CD4-positive, alpha-beta T cell treated with Interleukin-2 at 100 ng/mL for 4 hours (primary cell): ENCODE measurements around the gene SOAT1.
"Not testable (repeated sequence)": the region's sequence is repeated elsewhere in the genome, so short reads cannot be mapped to it uniquely, and the experiment has no call there.

ENCODE experiments used
- DNase-seq: peaks from one replicate; pipeline ENCODE4 v3.0.0-alpha.2; 2020; ENCODE audit warnings: low spot score

Gene SOAT1

DNA sequence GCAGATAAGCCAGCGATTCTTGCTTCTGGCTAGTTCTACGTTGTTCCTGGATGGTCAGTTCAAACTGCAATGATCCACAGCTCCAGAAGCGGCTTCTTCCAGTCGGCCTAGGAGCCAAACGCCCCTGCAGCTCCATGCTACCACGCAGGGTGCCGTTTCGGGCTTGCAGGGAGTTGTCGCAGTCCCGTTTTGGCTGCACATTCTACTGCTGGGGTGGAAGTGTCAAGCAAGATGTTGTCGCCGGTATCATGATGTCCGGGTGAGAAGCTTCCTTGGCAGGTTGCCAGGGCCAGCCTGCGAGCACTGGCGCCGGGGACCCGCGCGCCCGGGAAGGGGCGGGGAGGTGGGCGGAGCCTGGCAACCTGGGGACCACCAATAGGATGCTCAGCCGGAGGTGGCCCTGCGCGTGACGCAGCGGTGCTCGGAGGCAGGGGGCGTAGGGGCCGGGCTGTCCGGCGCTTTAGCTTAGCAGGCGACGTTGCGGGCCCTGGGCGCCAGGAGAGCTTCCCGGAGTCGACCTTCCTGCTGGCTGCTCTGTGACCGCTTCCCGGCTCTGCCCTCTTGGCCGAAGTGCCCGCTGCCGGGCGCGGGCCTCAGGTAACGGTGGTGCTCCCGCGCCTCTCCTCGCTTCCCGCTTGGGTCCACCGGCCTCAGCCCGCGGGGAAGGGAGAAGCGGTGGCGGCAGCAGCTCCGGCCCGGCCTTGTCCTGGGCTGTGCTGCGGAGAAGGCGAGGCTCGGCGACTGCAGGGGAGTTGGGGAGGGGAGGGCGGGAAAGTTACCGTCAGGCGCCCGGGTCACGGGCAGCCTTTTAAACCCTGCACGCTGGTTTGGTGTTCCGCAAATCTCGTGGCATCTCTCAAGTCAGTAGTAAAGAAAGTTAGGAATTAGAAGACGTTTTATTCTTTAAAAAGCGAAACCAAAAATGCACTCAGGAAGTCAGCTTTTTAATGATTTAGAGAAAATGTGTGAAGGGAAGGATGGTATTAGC is at the start of gene SOAT1:
SOAT1 (plus strand) TSS at position 458 of the 988 bp plus-strand sequence. CDS start 8,888 bp downstream, outside the sequence.
- DNase-seq: peak; percentile 94

DNA sequence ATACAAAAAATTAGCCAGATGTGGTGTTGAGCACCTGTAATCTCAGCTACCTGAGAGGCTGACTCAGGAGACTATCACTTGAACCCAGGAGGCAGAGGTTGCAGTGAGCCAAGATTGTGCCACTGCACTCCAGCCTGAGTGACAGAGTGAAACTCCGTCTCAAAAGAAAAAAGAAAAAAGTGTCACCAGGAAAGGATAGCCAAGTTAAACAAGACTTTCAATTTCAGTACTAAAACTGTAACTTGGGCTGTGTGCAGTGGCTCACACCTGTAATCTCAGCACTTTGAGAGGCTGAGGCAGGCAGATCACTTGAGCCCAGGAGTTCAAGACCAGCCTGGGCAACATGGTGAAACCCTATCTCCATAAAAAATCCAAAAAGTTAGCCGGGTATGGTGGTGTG is 48.2 kb upstream of the SOAT1 start:
- DNase-seq: not testable (repeated sequence)

DNA sequence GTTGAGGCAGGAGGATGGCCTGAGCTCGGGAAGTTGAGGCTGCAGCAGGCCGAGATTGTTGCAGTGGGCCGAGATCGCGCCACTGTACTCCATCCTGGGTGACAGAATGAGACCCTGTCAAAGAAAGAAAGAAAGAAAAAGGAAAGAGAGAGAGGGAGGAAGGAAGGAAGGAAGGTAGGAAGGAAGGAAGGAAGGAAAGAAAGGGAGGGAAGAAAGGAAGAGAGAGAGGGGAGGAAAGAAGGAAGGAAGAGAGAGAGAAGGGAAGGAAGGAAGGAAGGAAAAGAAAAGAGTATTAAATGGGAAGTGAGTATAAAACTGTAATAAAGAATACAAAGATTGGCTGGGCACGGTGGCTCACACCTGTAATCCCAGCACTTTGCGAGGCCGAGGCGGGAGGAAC is 45.7 kb upstream of the SOAT1 start:
- DNase-seq: no peak

DNA sequence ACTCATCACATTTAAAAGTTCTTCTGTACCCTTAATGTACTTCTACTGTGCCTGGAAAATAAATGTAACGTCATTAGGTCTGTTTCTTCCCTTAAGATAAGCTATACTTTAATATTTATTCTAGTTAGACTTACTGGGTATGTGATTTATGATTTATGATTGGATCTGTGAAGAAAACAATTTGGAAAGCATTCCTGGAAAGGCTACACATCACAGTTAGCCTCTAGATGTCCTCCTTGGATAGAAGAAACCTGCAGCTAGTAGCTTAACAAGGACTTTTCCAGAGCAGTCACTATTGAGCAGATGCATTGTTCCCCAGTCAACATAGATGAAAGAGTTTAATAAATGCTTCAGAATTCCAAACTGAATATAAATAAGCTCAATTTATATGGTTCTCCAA is 41.9 kb upstream of the SOAT1 start:
- DNase-seq: peak; percentile 35

DNA sequence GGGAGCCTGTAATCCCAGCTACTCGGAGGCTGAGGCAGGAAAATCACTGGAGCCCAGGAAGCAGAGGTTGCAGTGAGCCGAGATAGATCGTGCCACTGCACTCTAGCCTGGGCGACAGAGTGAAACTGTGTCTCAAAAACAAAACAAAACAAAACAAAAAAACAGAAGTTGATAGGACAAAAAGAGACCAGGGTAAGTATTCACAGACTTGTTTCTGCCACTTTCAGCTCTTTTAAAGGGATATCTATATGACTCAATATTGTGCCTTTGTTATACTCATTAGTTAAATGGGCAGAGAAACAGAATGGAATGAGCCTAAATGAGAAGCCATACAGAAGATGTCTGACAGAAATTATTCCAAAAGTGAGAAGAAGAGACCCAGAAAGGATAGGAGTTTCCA is 41.0 kb upstream of the SOAT1 start:
- no peak for DNase-seq

DNA sequence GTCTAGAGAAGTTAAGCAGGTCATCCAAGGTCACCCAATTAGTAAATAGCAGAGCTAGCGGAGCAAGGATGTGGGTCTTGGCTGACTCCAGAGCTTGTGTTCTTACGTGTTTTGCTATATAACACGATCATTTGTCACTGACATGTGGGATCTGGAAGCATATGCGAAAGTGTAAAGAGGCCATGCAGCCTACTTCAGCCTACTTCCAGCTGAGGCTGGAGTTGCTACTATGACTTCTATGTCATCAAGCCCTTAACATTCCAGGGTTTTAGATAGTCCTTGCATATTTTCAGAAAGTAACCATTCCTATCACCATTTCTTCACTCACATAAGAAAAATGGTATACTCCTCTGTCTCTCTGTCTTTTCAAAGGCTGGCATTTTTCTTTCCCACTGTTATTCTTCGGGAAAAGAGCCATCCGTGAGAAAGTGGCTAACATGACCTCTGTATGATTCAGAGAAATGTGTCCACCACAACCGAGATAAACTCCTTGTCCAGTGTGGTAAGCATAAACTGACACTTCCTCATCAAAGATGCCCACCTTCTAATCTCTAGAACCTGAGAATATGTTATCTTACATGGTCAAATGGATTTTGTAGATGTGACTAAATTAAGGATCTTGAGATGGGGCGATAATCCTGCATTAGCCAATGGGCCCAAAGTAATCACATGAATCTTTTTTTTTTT is 40.2 kb upstream of the SOAT1 start:
- no peak for DNase-seq

DNA sequence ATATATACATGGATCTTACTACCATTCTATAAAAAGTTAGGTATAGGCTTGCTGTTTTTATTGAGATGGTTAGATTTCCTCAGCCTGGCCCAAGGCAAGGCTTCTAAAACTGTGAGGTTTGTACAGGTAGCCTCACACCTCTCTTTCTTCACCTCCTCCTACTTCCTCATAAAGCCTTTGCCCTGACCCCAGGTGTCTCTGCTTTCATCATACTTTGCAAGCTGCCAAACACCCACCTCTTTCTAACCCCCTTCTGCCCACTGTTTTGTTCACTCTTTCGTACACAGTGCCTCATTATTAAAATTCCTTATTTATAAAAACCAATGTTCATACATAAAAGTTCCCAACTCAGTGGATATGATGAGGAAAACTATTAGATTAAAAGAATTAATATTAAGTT is 31.4 kb upstream of the SOAT1 start:
- DNase-seq: no peak

DNA sequence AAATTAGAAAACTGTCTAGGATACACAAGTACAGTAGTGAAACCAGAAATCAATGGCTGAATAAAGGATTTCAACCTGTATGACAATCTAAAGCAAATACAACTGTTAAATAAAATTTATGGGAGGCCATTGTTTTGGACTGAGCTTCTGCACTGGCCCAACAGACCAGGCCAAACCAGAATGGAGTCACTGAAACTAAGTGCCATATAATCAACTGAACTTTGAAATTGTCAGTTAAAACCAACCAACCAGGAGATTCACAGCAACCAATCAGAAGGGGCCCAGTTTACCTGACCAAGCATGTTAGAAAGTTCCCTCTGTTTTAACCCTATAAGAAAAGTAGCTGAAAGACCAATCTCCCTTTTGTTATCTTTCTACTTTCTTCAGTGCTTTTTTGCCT is 30.5 kb upstream of the SOAT1 start:
- no peak for DNase-seq

DNA sequence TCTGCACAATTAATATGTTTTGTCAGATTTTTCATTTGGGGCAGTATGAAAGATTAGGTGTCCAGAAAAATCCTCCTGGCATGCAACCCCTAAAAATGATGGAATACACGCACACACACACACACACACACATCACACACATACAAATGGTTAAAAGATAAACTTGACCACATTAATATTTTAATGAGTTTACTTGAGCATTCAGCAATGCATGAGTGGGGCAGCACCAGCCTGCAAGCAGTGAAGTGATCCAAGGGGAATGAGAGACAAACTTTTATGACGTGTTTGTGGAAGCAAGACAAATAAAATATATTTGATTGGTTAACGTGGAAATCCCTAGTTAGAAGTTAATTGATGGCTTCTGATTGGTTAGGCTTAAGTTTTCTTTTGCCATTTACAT is 29.1 kb upstream of the SOAT1 start:
- DNase-seq: no peak

DNA sequence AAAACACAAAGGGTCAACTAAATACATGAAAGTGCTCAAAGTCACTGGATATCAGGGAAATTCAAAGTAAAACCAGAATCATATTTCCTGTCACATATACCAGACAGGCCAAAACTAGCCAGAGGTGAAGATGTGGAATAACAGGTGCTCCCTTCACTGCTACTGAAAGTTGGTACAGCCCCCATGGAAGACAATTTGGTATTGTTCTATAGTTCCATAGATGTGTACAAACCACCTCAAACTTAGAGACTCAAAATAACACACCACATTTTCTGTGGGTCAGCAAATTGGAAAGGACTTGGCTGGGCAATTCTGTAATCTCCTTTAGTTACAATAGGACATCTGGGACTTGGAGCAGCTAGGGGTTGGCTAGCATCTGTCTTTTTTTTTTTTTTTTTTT is 24.5 kb upstream of the SOAT1 start:
- DNase-seq: no peak

DNA sequence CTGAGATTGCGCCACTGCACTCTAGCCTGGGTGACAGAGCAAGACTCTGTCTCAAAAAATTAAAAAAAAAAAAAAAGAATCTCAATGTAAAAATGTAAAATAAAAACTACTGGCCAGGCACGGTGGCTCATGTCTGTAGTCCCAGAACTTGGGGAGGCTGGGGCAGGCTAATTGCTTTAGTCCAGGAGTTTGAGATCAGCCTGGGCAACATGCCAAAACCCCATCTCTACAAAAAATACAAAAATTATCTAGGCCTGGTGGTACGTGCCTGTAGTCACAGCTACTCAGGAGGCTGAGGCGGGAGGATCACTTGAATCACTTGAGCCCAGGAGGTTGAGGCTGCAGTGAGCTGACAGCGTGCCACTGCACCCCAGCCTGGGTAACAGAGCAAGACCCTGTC is 19.2 kb upstream of the SOAT1 start:
- DNase-seq: not testable (repeated sequence)

DNA sequence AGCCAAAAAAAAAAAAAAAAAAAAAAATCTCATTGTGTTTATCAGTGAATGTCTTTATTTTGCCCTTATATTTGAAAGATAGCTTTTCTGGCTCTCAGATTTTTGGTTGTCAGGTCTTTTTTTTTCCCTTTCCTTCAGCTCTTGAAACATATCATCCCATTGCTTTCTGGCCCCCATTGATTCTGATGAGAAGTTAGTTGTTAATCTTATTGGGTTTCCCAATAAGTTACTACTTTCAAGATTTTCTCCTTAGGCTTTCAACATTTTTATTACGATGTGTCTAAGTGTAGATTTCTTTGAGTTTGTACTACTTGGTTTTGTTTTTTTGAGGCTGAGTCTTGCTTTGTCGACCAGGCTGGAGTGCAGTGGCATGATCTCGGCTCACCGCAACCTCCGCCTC is 14.7 kb upstream of the SOAT1 start:
- no peak for DNase-seq

DNA sequence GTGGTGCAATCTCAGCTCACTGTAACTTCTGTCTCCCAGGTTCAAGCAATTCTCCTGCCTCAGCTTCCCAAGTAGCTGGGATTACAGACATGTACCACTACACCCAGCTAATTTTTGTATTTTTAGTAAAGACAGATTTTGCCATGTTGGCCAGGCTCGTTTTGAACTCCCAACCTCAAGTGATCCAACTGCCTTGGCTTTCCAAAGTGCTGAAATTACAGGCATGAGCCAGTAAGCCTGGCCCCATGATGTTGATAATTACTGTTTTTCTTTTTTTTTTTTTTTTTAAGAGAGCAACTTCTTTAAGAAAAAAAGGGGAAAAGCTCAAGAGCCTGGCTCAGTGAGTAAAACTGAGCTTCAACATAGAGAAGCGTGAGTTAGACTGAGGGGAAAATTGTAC is 9.6 kb upstream of the SOAT1 start:
- no peak for DNase-seq

DNA sequence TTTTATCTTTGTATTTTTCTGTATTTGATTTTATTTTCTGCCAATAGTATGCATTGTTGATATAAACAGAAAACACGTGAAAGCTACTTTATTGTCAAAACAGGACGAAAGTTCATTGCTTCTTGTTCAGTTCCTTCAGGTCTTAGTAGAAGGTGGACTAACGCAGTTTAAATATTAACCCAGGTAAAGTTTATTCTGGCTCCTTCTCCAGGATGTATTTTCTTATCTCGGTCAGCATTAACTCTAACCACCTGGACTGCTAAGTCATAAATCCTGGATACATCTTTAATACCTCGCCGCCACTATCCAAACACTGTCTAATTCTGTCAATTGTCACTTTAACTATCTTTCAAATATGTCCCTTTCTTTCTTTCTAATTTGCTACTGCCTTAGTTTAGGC is 5.7 kb upstream of the SOAT1 start:
- no peak for DNase-seq

DNA sequence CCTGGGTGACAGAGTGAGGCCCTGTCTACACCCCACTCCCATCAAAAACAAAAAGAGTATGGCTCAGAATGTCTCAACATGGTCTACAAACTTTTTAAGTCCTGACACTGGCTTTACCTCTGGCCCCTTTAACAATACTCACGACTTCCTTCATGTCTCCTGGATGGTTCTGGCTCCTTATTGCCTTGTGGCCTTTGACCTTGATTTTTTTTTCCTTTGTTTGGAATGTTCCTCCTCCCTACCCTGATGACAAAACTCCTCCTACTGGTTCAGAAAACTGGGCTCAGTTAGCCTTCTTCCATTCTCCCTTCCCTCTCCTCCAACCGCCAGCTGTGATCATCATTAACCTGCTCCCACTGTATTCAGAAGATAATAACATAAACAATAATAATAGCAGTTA is 4.6 kb upstream of the SOAT1 start:
- no peak for DNase-seq

DNA sequence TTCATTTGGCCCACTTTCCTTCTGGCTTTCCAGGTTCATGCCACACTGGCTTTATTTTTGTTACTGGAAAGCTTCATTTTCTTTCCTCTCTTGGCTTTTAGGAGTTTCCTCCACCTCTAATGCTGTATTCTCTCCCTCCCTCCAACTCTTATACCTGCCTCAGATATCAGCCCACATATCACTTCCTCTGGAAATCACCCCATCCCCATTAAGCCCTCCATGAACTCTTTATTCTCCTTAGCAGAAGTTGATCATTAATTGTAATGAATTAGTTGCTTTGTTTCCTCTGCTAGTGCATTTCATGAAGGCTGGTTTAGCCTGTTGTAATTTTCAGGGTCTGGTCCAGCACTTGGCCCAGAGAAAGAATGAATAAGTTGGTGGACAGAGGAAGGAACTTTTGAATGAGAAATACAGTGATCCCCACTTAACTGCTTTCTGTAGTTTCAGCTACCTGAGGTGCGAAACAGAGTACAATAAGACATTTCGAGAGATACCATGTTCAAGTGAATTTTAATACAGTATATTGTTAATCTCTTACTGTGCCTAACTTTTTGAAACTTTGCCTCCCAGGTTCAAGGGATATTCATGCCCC is 1.7 kb downstream of the SOAT1 start:
- DNase-seq: peak; percentile 8

DNA sequence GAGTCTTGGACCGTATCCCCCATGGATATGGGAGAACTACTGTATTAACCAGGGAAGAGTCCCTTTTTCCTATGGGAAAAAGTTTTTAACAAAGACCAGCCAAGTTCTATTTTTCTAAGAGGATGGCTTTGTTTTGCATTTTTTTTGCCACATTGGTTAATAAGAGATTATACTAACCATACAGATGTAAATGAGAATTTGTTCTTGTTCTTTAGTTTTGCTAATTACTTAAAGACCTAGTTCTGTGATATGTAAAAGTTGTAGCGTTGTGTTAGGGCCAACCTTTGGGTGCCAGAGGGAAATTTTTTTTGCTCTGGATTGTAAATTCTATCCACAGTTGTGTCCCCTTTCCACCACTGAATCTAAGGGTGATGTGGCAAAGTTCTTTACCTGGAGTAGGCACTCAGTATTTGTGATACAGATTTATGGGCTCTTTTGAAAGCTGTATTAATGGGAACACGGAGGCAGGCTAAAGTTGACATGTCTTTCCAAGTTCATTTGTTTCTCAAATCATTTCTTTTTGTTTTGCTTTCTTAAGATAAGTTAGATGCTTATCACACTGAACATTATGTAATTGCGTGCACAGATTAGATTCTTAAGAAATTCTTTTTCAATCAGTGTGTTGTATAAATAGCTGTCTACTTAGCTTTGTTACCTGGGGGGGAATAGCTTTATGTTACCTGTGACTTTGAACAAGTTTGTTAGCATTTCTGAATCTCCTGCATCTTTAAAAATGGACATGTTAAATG is 2.9 kb downstream of the SOAT1 start:
- no peak for DNase-seq

DNA sequence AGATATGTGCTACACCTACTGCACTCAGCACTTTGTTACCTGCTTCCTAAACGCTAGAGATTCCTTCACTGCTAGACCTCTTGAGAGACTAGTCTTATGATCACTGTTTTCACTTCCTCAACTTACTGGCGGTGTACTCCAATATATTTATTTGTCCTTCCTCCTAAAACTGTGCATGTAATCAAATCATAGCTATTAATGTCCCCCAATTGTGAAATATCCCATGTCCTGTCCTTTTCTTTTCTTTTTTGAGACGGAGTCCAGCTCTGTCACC is 3.4 kb downstream of the SOAT1 start:
- no peak for DNase-seq

DNA sequence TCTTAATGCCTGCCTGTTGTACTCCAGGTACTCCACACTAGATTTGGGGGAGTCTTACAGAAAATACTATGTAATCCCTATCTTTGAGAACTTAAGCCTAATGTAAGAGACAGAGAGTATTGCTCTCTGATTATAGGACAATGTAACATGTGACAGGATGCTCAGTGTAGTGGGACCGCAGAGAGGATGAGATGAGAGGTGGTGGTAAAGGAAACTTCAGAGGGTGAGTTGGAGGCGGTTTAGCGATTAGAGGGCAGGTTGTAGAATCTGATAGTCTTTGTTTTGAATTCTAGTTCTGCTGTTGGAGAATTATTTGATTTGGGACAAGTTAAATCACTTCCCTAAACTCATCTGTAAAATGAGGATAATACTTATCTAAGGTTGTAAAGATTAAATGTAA is 5.4 kb downstream of the SOAT1 start:
- peak; percentile 59 for DNase-seq

DNA sequence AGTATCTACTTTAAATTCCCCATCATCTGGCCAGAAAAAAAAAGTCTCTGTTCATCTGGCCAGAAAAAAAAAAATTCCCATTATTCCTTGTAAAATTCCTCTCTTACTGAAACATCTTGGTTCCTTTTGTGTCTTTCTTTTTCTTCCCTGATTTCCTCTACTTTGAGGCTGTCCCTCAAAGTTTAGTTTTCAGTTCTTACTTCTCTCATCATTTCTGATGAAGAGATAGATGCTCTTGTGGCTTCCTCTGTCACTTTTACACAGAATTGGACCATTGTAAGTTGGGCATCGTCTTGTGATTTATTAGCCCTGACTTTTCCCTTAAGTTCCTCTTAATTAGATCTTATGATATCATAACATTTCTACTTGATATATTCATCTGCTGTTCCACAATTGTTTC is 6.5 kb downstream of the SOAT1 start:
- no peak for DNase-seq

DNA sequence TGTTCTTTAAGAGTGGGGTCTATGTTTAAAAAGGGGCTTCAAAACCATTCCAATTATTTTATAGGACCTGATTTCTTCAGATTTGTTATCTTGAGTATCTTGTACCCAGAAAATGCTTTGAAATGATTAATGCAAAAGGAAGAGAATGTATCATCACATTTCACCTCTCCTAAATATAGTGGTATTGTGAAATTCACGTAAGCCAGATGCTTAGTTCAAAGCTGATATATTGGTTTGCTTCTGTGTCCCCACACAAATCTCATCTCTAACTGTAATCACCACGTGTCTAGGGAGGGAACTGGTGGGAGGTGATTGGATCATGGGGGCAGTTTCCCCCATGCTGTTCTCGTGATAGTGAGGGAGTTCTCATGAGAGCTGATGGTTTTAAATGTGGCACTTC is 8.5 kb downstream of the SOAT1 start:
- DNase-seq: no peak

DNA sequence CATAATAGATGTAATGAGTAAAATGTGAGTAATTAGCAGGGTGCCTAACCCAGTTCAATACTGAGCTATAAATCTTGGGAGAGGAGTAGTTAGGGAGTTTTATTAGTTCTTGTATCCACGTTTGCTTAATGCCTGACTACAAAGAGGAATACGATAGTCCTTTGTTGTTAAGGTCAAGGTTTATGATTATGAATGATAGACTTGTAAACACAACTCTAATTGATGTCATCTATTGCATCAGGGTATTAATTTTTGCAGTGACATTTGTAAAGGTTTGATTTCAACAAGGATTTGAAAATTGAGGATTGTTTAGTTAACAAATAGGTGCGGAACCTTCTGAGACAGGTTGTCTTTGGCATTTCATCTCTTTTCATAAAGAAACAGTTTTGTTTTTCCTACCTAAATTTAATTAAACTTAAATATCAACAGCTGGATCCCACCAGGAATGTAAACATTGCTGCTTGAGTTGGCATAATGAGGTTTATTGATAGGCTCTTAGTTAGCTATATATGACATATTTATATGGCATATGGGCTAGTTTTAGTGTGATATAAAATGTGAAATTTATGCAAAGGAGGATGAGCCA is 9.7 kb downstream of the SOAT1 start:
- DNase-seq: no peak
